ENCODE results near the gene ATP11A.
A peak's percentile ranks its signal among the peaks of the same experiment; 100 is the strongest.
"Not testable (repeated sequence)": the region's sequence is repeated elsewhere in the genome, so short reads cannot be mapped to it uniquely, and the experiment has no call there.

The ATP11A gene

DNA sequence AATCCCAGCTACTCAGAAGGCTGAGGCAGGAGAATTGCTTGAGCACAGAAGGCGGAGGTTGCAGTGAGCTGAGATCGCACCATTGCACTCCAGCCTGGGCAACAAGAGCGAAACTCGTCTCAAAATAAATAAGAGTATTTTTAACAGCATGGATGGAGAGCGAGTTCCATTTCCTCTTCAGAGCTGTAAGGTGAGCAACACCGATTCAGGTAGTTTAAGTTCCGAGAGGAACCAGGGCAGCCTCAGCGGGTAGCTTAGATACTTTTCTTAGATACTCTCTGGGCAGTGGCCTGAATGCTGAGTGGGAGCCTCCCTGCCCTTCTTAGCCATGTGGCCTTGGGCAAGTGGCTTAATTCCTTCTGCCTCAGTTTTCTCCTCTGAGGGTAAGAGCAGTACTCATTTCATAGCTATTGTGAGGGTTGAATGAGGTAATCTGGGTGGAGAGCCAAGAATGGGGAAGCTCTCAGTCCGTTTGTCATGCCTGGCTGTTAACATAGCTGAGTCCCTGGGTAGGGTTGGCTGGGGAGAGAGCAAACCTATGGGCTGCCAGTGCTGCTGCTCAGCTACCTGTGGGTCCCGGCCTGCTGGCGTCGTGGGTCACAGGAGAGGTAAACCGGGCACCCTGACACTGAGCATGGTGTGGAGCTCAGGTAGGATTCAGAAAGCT is 4.1 kb downstream of the ATP11A start:
- DNase-seq = peak; percentile 76 to 80 (median 79)

DNA sequence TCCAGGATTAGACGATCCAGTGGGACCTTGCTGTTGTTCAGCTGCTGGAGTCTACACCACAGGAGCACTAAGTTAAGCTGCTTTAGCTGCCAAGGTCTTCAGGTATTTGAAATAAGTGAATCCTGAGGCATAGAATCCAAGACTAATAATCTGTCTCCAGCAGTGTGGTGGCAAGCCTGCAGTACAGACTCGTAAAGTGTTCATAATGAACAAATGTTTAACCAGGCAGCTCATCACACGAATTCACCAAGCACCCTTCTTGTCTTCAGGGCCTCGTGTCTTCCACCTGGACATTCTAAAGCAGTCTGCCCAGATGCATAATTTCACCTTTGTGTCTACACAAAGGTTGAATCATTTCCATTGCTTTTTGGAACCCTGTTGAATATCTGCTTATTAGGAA is 5.3 kb downstream of the ATP11A start:
- DNase-seq = no peak

DNA sequence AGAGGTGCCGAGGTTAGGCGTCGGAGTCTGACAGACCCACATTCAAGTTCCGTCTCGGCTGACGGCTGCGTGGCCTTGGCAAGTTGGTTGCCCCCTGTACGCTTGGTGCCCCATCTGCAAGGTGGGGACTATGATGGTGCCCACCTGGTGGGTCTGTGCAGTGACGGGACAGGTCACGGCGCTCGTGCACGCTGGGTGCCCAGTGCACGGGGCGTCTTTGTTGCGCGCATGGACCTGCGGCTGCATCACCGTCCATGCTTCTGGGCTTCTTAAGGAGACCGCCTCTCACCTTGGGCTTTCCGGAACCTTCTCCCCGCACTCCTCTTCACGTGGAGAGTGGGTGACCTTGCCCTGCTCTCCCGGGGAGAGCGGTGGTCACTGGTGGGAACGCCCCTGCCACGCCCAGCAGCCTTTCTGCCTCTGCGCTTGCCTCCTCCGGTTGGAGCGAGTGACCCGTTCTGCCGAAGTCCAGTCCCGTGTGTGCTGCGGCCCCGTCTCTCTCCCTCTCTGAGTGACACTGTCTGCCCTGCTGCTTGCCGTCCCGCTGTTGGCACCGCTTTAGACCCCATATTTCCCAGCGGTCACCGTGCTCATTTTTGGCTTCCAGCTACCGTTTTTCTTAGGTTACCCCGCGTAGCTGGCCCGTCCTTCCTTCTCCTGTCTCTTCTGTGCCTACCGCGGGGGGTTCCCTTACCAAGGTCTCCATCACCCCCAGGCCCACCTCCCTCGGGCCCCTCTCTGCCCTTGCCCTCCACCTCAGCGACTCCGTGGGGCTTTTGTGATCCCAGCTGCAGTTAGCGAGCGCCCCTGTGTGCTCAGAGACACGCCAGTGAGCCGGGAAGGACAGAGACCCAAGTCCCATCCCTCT is 6.4 kb downstream of the ATP11A start:
- DNase-seq = no peak

DNA sequence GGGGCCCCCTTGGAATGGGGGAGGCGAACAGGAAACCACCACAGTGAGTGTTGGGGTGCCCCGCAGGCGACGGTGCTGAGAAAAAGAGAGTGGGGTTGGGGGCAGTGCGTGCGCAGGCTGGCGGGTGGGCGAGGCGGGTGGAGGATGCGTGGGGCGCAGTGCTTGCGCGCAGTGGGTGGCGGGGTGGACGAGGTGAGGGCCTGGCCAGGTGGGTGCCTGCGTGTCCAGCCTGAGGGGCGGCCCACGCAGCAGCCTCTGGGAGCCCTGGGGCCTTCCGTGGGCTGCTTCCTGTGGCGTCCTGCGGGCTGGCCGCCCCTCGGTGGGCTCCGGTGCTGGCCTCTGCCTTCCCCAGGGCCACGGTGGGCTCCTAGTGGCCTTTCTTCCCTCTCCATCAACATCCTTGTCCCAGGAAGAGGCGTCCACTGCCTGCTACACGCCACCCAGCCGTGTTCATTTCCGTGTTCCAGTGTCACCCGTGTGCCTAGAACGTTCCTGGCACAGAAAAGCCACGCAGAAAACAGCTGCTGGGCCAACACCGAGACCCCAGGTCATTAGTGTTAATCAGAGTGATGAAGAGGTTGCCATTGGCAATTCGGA is 7.1 kb downstream of the ATP11A start:
- no peak for DNase-seq

DNA sequence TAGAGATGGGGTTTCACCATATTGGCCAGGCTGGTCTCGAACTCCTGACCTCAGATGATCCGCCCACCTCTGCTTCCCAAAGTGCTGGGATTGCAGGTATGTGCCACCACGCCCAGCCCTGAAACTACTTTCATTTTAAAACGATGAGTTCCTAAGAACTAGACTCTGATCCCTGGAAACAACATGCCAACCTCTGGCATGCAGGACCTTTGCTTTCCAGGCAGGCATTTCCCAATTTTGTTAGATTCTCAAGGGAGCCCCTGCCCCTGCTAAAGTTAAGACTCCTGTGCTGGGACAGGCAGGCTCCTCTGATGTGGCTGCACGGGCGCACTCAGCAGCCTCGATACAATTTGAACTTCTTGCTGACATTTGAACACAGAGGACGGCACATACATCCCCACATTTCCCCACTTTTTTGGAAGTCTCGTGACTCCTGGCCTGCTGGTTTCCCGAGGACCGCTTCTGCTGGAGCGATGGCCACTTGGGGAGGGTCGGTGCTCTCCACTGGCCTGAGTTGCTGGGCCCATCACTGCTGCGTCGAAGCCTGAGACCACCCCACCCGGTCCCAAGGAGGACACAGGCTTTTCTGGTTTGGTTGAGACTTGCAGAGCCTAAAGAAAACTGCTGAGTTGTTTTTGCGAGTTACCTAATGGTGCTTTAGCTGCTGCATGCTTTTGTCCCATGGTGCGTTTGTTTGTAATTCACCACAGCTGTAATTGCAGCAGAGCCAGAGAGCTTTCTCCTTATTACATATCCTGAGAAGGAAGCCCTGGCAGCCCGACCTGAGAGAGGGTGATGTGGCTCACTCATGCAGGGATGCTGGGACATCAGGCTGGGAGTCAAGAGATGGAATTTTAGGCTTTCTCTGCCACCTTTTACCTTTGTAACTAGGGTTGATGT is 8.2 kb downstream of the ATP11A start:
- DNase-seq = no peak

DNA sequence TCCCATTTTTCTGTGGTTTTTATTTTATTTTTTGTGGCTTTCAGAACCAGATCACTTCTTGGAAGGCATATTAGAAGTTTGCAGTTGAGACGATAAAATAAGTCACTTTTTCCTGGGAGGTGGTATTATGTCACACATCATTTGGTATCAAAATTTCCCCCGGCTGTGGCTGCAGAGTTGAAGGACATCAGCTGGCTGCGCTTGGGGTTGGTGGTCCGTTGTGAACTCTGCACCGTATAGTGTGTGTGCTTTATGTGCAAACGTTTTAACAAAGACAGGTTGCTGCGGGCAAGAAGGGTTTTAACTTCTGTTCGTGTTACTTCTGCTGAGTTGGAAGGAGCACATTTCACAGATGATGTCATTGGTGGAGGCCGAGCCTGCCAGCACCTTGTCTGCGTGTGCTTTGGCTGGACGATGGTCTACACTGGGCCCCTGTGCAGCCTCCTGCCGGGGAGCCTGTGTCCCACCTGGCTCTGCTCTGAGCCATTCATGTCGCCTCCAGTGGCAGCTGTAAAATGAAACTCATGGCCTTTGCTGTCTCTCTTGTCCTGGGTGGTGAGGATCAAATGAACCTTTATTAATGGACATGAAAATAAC is 9.6 kb downstream of the ATP11A start:
- no peak for DNase-seq

DNA sequence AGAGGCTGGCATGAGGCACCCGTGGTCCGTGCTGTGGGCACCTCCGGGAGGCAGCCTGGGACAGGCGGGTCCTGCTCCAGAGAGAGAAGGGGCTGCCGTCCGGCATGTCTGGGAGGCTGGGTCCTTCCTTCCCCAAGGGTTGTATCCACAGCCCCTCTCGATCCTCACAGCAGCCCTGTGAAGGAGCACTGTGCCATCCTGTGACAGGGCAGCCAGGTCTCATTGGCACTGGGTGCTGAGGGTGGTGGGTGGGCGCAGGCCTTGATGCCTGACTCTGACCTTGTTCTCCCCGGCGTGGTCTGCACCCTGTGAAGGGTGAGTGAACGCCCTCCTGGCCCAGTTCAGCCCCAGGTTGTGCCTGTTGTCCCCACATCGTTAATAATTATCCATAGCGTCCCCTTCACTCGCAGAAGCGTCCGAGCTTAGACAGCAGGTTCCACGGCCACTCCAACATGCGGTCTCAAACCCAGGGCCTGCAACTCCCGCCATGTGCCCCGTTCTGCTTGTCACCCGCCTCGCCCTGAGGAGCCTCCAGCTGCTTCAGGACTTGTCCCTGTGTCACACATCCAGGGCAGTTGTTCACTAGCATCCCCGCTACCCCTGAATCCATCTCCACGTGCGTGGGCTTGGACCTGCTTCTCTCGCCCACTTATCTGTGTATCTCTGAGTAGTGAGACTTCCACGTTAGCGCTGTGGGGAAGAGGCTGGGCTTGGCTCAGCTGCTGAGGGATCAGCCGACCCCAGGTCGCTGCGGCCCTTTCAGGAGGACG is 10.6 kb downstream of the ATP11A start:
- no peak for DNase-seq

DNA sequence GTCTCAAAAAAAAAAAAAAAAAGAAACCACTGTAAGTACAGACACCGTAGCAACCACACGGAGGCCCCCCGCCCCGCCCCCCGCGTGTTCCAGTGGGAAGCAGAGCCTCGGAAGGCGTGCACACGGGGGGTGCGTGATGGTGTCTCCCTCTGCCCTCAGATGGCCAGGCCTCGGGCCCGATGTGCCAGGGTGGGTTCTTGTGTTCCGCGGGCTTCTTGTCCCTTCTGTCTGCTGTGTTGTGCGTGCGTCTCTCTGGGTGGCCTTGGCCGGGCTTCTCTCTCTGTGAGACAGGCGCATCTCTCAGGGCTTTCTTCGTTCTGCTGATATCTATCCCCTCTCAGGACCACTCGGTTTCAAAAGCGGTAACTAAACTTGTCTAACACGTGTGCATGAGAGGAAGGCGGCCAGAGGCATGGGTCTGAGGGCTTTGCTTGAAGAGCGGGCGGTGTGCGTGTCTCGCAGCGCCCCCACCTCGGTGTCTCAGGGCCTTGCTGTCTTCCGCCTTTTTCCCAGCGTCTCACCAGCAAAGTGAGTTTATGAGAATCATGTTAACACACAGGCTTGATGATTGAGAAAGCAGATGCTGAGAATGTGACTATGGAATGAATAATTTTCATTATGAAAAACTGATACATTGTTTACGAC is 12.6 kb downstream of the ATP11A start:
- DNase-seq = no peak

DNA sequence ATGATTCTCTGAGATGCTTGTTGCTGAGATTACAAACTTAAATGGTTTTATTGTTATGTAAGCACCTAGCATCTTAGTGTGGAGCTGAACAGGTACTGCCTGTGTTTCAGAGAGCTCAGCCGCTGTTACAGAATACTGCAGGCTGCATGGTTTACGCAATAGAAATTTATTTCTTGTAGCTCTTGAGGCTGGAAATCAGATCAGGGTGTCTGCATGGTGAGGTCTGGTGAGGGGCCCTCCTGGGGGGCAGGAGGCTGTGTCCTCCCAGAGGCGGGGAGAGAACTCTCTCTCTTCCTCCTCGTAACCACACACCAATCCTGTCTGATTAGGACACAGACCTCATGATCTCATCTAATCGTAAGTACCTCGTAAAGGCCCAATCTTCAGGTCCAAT is 13.1 kb downstream of the ATP11A start:
- DNase-seq = no peak

DNA sequence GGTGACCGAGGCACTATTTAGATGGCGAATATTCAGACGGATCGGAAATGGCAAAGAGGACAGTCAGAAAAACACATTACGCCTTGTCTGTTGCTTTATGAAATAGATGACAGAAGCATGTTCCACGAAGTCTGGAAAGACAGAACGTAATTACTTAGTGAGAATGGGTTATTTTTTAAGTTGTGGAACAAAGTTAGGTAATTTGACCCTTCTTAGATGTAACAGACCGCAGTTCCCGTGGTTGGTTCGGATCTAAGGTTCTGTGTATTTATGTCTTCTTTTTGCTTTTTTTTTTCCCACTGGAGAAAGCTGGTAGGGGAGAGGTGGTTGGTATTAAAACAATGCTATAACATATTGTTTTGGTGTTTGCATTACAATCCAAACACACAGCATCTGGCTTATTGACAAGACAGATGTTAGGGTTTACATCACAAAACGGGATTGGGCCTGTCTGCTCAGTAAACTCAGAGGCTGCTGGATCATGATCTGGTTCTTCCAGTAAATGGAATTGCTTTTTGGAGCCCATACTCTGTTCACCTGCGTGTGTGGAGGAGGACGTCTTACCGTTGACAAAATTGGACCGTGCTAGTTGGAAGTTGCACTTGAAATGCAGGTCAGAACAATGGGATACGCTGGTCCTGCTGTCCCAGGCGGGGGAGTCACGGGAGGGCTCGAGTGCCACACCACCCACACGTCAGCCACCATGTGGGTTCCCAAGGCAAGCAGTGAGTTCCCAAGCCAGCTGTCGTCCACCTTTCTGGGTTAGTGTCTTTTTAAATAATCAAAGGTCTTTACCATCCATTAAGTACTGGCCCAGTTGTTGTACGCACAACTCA is 13.8 kb downstream of the ATP11A start:
- no peak for DNase-seq

DNA sequence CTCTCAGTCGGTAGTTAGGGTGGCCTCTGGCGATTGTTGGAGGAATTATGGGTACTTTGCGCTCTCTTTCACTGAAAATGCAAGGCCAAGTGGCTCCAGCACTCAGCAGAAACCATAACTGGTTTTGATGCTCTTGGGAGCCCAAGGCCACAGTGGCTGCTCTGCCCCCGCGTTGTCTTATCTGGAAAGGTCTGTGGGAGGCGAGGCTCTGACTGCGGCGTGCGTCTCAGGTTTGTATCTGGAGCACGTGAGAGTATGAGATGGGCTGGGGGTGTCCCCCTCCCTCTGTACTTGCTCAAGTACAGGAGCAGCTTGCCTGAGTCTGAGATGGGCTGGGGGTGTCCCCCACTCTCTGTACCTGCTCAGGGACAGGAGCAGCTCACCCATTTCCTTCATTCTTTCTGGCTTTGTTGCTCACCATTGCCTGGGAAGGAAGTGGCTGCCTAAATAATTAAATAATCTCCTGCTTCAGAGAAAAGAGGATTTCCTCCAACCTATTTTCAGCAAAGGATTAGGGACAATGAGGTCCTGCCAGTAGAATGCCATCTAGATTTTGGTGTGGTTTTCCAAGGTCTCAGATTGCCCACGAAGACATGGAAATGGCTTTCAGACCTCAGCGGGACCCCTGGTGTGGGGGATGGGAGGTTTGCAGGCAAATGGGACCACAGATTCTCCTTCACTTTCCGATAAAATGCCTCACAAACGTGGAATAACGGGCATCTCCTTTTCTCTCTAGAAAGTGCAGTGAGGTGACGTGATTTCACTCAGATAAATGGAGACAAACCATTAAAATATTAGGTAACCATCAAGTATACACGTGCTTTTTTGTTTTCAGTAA is 14.7 kb downstream of the ATP11A start:
- no peak for DNase-seq

DNA sequence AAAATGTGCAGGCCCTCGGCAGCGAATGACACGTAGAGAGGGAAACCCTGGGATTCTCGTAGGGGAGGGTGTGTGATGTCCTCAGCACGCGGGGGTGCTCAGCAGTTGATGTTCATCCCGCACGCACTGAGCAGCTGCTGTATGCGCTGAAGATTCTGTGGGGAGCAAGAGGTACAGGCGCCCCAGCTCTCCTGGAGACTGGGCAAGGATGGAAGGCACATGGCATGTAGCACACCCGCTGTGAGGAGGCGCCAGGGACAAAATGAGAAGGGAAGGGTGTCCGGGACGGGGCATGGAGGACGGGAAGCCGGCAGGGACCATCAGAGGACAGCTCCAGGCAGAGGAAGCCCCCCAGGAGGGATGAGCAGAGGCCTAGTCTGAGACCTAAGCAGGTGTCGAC is 15.4 kb downstream of the ATP11A start:
- DNase-seq = no peak

DNA sequence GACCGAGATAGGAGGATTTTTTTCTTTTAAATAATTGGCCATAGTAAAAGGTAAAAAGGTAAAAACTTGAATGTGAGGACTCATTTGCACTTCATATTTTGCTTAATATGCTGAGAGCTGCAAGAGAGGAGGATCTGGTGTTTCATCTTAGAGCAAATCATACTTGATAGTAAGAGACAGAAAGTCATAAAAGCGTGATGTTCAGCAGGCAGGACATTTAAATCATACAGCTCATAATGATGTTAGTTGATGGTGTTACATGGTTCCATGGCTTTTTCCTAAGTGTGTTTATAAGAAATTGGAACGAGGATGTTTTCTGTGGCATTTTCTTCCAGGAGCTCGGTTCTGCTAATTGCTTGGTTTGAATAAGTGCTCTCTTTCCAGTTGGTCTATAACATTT is 16.3 kb downstream of the ATP11A start:
- DNase-seq = no peak

DNA sequence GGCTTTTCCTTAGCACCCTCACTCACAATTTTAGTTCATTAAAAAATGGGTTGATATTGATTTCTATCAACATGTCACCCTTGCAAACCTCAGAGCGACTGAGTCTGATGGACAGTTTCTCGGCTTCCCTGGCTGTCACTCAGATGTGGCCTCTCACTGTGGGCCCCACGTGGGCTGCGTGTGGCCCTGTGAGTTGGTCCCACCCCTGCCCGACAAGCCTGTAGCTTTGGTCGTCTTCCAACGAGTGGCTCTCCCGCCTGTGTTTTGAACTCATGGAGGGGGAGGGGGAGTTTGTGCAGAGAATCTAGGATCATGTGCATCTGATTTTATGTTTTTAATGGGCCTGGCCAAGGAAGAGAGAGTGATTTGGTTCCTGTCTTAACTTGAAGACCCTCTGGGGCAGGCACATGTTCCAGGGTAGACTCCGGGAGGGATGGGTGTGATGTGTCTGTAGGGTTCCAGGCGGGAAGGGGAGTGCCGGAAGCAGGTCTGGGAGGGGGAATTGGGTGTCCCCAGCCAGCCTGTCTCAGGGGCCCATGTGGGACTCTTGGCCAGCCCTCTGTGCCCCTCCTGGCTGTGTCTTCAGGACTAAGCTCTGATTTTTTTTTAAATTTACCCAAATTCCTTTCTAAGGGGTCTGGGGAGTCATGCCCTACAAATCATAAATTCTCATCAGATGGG is 18.9 kb downstream of the ATP11A start:
- no peak for DNase-seq

DNA sequence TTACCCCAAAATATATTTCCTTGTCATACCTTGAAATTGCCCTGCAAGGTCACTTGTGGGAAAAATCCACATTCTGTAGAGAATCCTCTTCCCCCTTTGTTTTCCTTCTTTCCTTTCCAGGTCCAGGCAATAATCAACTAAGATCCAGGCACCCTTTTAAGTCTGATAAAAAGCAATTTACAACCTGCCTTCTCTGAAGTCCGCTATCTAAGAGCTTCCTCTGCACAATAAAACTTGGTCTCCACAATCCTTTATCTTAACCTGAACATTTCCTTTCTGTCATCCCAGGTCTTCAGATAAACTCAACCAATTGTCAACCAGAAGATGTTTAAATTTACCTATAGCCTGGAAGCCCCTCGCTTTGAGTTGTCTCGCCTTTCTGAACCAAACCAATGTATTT is 19.5 kb downstream of the ATP11A start:
- not testable (repeated sequence) for DNase-seq

DNA sequence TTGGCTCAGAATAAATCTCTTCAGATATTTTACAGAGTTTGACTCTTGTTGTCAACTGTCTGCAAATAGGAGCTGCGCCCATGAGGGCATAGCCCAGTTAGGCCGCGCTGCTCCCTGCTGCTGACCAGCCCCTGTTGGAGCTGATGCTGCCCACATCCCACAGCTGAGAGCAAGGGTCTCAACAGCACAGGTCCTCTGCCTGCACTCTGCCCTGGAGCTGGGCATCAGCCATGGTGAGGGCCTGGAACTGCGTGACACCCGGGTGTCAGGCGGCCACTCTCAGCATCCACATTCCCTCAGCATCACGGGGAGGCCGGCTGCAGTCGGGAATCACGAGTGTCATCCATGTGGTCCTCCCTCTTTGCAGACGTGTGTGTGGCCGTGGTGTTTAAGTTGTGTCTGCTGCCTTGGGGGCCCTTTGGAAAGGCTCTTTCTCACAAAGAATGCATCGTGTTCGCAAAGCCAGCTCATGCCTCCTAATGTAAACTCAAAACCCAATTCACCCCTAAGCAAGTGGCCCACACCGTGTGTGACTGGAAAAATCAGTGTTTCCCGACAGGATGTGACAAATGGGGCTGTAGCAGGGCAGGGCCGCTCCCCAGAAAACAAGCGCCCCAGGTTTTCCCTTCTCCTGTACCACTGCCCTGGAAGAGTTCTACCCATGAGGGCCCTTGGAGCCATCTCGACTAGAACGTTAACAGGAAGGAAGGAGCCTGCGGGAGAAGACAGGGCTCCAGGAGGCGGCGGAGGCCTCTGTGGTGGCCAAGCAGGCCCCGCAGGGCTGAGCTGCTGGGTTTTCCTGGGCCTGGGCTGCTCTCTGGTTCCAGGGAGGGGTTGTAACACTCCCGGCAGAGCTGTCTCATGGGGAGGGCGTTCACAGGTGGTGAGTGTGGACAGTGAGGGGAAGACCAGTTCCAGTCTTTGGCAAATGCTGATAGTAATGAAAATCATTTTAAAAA is 20.3 kb downstream of the ATP11A start:
- no peak for DNase-seq

DNA sequence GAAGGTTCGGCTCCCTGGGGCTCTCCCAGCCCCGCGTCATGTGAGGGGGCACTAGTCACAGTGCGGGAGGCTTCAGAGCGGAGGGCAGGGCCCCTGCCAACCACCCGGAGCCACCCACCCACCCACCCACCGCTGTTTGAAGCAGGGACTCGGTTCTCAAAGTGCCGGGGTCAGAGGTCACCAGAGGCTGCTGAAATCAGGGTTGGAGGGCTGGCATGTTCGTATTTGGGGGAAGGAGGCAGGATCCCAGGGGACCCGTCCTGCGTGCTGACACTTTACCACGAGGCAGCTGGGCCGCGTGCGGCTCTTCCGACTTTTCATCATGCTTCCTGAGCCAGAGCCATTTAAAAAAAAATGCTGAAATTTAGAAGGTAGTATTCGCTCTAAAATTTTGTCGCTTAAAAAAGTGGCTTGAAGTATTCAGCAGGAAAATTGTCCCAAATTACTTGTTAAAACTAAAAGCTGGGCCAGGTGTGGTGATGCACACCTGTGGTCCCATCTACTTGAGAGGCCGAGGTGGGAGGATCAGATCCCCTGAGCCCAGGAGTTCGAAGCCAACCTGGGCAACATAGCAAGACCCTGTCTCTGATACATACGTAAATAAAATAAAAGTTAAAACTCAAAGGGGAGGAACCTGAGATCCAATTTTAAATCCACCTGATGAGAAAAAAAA is 21.2 kb downstream of the ATP11A start:
- no peak for DNase-seq
